ENCODE results near the gene LRRC7.
"Not testable (repeated sequence)": the region's sequence is repeated elsewhere in the genome, so short reads cannot be mapped to it uniquely, and the experiment has no call there.

The LRRC7 gene

GRCh38 chr1:69940231-69940630, 372.5 kb downstream of the LRRC7 start:
- DNase-seq, result no peak

GRCh38 chr1:69940816-69941215, 373.1 kb downstream of the LRRC7 start:
- DNase-seq, result no peak
- intact Hi-C loops (cut with DNase I), result no loop called here

More at GRCh38 chr1:69940231-69940630, 372.5 kb downstream of the LRRC7 start:
- intact Hi-C loops (cut with DNase I), result no loop called here

- intact Hi-C loops (cut with DNase I), result no loop called here
- no peak for DNase-seq
Observed at GRCh38 chr1:69943030-69943429, 375.3 kb downstream of the LRRC7 start.

DNA sequence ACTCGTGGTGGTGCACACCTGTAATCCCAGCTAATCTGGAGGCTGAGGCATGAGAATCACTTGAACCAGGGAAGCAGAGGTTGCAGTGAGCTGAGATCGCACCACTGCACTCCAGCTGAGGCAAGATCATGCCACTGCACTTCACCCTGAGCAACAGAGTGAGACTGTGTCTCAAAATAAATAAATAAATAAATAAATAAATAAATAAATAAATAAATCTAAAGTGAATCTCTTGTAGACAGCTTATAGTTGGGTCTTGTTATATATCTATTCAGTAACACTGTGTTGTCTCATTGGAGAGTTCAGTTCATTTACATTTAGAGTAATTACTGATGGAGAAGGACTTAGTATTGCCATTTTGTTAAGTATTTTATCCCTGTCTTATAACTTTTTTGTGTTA, 379.2 kb downstream of the LRRC7 start:
- intact Hi-C loops (cut with DNase I), result no loop called here
- DNase-seq, result no peak

GRCh38 chr1:69947837-69948236, 380.1 kb downstream of the LRRC7 start:
- DNase-seq, result no peak
- intact Hi-C loops (cut with DNase I), result no loop called here

GRCh38 chr1:69952676-69953075, 385.0 kb downstream of the LRRC7 start:
- DNase-seq, result no peak
- intact Hi-C loops (cut with DNase I), result no loop called here

GRCh38 chr1:69962452-69962851, 394.7 kb downstream of the LRRC7 start:
- DNase-seq; intact Hi-C loops (cut with DNase I): not testable (repeated sequence)

DNA sequence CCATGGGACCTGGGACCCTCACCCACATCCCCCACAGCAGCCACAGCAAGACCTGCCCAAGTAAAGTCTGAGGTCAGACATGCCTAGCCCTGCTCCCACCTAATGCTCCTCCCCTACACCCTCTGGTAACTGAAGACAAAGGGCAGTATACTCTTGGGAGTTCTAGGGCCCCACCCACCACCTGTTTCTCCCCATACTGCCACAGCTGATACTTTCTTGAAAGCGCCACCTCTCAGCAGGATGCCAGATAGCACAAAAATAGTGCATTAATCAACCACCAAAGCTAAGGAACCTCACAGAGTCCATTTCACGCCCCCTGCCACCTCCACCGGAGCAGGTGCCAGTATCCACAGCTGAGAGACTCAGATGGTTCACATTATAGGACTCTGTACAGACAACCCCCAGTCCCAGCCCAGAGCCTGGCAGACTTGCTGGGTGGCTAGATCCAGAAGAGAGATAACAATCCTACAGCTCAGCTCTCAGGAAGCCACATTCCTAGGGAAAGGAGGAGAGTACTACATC, 399.6 kb downstream of the LRRC7 start:
- intact Hi-C loops (cut with DNase I), result no loop called here

GRCh38 chr1:69976896-69977295, 409.2 kb downstream of the LRRC7 start:
- intact Hi-C loops (cut with DNase I), result no loop called here
- DNase-seq, result peak in 4 of 10 donors; percentile 8 to 58 (median 26)

More for the DNA sequence above, 399.6 kb downstream of the LRRC7 start:
- no peak for DNase-seq

GRCh38 chr1:69982992-69983391, 415.3 kb downstream of the LRRC7 start:
- intact Hi-C loops (cut with DNase I), result no loop called here

DNA sequence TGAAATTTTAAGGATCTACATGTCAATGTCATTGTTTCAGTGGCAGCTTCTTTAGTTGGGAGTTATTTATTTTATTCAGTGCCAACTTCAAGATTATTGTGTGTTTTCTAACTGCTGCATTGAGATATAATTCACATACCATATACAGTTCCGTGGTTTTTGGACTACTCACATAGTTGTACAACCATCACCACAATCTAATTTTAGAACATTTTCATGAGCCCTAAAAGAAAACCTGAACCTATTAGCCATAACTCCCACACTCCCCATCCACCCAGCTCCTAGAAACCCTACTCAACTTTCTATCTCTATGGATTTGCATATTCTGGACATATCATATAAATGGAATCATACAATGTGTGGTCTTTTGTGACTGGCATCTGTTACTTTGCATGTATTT, 417.7 kb downstream of the LRRC7 start:
- intact Hi-C loops (cut with DNase I), result no loop called here

More at GRCh38 chr1:69982992-69983391, 415.3 kb downstream of the LRRC7 start:
- DNase-seq, result peak in 3 of 10 donors; percentile 39 to 69 (median 66)

GRCh38 chr1:69985901-69986439, 418.2 kb downstream of the LRRC7 start:
- DNase-seq, result no peak
- intact Hi-C loops (cut with DNase I), result no loop called here

More for the DNA sequence above, 417.7 kb downstream of the LRRC7 start:
- no peak for DNase-seq

GRCh38 chr1:69987881-69988280, 420.2 kb downstream of the LRRC7 start:
- intact Hi-C loops (cut with DNase I), result no loop called here
- no peak for DNase-seq

GRCh38 chr1:69991644-69992043, 423.9 kb downstream of the LRRC7 start:
- intact Hi-C loops (cut with DNase I), result no loop called here
- no peak for DNase-seq

- intact Hi-C loops (cut with DNase I), result no loop called here
Observed at GRCh38 chr1:69992594-69992993, 424.9 kb downstream of the LRRC7 start.

DNA sequence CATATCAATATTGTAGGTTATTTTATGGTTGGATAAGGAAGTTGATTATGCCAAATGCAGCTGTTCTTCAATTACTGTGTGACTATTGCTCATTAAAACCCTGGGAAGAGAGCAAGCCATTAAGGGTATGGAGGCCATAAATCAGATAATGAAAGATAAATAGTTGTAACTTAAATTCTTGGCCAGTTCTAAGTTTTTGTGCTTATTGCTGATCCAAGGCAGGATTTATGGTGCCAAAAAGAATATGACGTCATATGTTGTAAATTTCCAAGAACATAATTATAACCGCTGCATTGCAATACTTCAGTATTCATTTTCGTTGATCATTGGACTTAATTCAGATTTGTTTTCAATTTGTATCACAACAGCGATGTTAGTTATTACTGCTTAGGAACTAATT, 426.1 kb downstream of the LRRC7 start:
- intact Hi-C loops (cut with DNase I), result no loop called here
- no peak for DNase-seq

More at GRCh38 chr1:69992594-69992993, 424.9 kb downstream of the LRRC7 start:
- no peak for DNase-seq

DNA sequence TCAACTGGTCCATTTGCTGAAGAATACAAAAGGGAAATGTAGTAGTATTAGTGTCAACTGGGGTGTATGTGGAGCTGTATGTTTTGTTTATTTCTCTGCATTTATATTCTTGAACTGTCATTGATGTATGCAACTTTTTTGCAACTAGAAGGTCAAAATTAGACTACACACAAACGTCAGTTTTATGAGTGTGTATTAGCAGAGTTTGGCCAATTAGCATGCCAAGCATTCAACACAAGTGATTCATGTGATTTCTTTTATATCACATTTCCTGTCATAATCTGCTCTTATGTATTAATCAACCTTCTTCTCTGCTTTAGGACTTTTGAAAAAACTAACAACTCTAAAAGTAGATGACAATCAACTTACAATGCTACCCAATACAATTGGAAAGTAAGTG, 426.5 kb downstream of the LRRC7 start:
- no peak for DNase-seq
- intact Hi-C loops (cut with DNase I), result no loop called here

DNA sequence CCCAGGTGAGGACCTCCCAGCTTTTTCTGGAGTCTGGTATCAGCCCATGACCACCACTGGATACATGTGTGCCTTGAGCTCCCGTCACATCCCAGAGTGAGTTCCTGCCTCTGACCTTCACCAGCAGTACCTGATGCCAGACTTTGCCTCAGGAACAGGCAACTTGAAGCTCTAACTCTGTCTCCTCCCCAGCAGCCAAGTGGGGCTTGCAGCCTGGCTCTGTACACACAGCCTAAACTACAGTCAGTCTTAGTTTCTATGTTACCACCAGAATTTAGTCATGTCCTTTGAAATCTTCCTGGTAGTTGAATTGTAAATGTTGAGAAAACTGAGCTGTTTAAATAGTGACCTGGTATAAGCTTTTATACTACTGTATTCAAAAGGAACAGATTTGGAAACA, 431.1 kb downstream of the LRRC7 start:
- intact Hi-C loops (cut with DNase I), result no loop called here
- DNase-seq, result peak in 1 of 10 donors; percentile 25

- DNase-seq, result no peak
- intact Hi-C loops (cut with DNase I), result no loop called here
Observed at GRCh38 chr1:70003211-70003908, 435.6 kb downstream of the LRRC7 start.

- intact Hi-C loops (cut with DNase I), result no loop called here
- DNase-seq, result no peak
Observed at GRCh38 chr1:70005386-70006034, 437.8 kb downstream of the LRRC7 start.

DNA sequence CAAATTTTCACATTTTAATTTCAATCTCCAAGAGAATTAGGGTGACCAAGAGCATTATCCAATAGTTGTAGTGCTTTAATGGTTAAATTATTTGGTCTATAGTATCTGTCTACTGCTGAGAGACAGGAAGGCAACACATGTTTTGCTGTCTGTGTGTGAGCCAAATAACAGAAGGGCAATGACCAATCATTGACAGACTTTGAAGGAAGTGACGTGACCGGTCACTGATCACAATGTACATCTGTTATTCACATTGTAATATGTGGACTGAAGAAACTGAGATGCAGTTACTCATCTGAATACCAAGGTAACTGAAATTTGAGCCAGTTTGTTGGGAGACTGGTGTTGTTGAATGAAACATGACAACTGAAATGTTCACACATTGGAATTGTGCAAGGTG, 440.9 kb downstream of the LRRC7 start:
- intact Hi-C loops (cut with DNase I), result no loop called here
- no peak for DNase-seq

GRCh38 chr1:70017770-70018169, 450.0 kb downstream of the LRRC7 start:
- intact Hi-C loops (cut with DNase I), result no loop called here
- DNase-seq, result no peak

All from posterior cingulate gyrus (tissue), 11 donors.